ENCODE results near the gene TPCN2.
A peak's percentile ranks its signal among the peaks of the same experiment; 100 is the strongest.

The TPCN2 gene

DNA sequence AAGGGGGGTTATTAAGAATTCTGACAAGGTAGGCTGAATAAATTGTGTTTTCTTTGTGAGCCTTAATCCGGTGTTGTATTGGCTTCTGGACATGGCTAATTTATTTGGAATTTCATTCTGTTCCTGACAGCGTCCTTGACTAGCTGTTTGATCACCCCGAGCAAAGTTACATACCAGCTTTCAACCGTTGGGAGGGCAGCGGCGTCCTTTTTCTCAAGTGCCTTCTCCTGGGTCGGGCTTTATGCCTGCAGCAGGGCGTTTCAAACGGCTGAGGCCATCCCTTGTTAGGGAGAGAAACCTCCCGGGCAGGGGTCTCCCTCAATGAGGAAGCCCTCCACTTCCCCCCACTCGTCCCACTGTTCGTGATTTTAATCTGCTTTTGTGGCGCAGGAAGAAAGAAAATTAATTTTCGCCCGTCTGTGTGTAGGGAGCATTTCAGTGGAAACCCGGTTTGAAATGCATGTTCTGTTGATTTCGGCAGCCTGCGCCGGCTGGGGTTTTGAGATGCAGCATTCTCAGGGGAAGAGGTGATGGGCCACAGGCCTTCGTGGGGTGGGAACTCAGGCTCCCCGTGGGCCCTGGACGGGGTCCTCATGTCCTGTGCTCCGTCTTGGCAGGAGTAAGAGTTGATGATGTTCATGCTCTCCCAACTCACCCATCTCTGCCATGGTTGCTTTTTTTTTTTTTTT lies 104.1 kb downstream of the TPCN2 start:
- no peak for DNase-seq (ENCODE audit: low read depth)
- H3K4me3 ChIP-seq (ENCODE audit: low read depth, low read length) = no peak overlapping the region
- TF ChIP-seq, protein P1, sequence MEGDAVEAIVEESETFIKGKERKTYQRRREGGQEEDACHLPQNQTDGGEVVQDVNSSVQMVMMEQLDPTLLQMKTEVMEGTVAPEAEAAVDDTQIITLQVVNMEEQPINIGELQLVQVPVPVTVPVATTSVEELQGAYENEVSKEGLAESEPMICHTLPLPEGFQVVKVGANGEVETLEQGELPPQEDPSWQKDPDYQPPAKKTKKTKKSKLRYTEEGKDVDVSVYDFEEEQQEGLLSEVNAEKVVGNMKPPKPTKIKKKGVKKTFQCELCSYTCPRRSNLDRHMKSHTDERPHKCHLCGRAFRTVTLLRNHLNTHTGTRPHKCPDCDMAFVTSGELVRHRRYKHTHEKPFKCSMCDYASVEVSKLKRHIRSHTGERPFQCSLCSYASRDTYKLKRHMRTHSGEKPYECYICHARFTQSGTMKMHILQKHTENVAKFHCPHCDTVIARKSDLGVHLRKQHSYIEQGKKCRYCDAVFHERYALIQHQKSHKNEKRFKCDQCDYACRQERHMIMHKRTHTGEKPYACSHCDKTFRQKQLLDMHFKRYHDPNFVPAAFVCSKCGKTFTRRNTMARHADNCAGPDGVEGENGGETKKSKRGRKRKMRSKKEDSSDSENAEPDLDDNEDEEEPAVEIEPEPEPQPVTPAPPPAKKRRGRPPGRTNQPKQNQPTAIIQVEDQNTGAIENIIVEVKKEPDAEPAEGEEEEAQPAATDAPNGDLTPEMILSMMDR (IDR thresholded peaks at IDR 0.05; ENCODE audit: low read depth, low read length, missing control alignments) = no peak

DNA sequence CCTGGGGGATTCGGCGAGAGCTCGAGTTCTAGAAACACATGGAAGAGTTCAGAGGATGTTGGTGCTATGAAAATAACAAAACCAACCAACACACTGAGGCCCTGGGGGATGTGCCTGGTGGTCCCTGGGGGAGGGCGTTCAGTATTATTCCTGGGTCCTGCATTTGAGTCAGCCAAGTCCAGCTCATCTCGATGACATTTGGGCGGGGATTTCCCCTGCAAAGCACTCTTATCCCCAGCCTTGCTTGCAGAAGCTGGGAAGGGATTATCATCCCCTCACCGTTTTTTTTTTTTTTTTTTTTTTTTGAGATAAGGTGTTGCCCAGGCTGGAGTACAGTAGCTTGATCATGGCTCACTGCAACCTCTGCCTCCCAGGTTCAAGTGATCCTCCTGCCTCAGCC lies 104.9 kb downstream of the TPCN2 start:
- no peak overlapping the region for H3K4me3 ChIP-seq (ENCODE audit: low read depth, low read length)
- TF ChIP-seq, protein P1 (IDR thresholded peaks at IDR 0.05; ENCODE audit: low read depth, low read length, missing control alignments) = no peak
- DNase-seq (ENCODE audit: low read depth) = no peak

DNA sequence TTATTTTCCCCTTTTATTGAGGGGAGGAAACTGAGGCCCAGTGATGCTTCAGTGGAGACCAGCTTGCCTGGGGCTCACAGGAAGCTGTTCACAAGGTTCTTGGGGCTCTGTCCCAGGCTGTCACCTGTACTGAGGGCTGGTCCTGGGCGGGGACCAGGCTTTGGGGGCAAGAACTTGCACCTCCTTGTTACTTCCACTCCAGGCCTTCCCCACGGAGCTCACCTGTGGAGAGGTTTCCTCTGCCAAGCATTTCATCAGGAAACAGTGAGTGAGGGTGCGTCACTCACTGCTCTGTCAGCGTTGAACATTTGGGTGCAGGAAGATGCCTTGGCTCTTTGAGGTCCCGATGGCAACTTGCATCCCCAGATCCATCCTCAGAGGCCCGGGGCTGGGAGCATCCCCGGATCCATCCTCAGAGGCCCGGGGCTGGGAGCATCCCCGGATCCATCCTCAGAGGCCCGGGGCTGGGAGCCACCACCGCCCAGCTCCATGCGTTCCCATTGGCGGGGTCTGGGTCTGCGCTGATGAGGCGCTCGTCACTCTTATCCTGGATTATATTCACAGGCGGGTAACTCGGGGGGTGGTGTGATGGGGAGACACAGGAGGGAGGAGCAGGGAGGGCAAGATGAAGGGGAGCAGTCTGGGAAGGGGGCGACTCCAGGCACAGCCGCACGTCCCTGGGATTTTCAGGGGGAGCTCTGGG lies 105.6 kb downstream of the TPCN2 start:
- H3K4me3 ChIP-seq (ENCODE audit: low read depth, low read length) = no peak overlapping the region
- DNase-seq (ENCODE audit: low read depth) = no peak
- TF ChIP-seq, protein P1 (IDR thresholded peaks at IDR 0.05; ENCODE audit: low read depth, low read length, missing control alignments) = no peak

DNA sequence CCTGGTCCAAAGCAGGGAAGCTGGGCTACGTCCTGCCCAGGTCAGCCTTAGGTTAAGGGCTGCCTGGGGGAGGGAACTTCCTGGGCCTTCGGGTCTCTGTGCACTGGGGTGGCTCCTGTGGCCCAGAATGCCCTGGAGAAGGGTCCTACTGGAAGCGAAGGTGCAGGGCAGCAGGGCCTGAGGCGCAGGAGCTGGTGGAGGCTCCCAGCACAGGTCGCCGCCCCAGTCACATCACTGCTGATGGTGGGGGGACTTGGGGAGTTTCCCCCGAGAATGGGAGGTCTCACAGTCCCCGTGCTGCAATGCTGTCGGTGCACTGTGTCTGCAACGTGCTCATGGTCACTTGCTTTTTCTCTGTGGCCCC lies 106.2 kb downstream of the TPCN2 start:
- TF ChIP-seq, protein P1 (IDR thresholded peaks at IDR 0.05; ENCODE audit: low read depth, low read length, missing control alignments) = no peak
- DNase-seq (ENCODE audit: low read depth) = no peak
- H3K4me3 ChIP-seq (ENCODE audit: low read depth, low read length) = no peak overlapping the region

DNA sequence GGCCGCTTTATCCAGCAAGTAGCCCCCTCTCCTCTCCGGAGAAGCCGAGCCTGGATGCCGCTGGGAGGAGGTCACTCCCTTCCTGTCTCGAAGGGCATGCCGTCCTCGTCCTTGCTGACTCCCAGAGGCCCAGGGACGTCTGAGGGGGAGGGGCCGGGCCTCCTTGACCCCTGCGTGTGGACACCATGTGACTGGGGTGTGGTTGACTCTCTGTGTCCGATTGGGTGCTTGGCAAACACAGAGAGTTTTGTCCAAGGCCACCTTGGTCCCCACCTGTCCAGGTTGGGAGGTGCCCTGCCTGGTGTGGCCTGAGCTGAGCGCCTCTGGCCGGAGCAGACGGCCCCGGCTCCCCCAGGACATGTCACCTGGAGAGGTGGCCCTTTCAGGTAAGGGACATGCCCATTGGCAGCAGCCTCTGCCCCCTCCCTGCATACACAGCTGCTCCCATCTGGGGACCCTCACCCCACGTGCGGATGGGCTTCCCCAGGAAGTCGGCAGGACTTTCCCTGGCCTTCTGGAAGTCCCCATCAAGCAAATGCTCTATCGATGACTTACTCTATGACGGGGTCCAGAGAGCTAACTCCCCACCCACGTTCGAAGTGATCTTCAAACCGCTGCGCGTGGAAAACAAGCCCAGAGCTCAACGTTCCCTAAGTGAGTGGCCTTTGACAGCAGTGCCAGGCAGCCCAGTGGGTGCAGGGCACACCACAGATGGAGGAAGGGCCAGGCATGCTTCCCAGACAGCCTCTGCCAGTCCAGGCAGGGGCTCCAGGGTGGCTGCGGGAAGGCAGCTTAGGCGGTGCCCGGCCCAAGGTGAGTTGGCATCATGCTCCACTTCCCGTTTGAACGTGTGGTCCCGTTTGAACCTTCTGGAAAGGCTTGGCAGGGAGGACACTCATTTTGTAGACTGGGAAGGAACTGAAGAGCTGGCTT lies 106.8 kb downstream of the TPCN2 start, which contains the start of gene SMIM38:
Gene SMIM38, plus strand, starts transcription at position 634 of the 933 bp plus-strand sequence. CDS start 1,912 bp downstream, outside the sequence.
- H3K4me3 ChIP-seq (ENCODE audit: low read depth, low read length) = peak within 1 kb of the TSS; percentile 55
- DNase-seq (ENCODE audit: low read depth) = peak; percentile 40
- TF ChIP-seq, protein P1 (IDR thresholded peaks at IDR 0.05; ENCODE audit: low read depth, low read length, missing control alignments) = no peak

DNA sequence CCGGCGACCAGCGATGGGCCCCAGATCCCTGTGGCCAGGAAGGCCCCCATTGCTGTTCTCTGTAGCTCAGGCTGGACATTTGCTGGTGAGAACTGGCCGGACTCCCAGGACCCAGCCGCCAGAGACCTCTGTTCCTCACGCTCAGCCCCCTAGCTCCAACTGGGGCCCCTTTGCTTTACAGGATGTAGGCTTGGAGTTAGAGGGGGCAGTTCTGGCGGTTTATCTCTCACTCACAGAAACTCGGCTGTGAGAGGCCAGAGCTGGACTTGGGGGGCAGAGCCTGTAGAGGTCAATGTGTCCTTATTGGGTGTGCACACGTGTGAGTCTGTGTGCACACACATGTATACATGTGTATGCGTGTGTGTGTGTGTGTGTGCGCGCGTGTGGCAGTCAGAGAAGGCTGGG lies 107.5 kb downstream of the TPCN2 start:
- no peak for DNase-seq (ENCODE audit: low read depth)
- TF ChIP-seq, protein P1 (IDR thresholded peaks at IDR 0.05; ENCODE audit: low read depth, low read length, missing control alignments) = no peak
- H3K4me3 ChIP-seq (ENCODE audit: low read depth, low read length) = peak overlapping the region; percentile 55
